Neuron (in vitro differentiated cells): ENCODE measurements around the gene FAM200B.

Experiments
- H2AFZ ChIP-seq: one replicate; pipeline ENCODE4 v1.6.1; 2013; ENCODE audit warnings: low read depth, mild to moderate bottlenecking, inconsistent platforms, low read length, moderate library complexity
- H3K27me3 ChIP-seq: one replicate; pipeline ENCODE4 v1.6.1; 2013; ENCODE audit warnings: low read length; ENCODE audit not compliant: insufficient read depth
- H3K36me3 ChIP-seq: one replicate; pipeline ENCODE4 v1.6.1; 2013; ENCODE audit warnings: low read length; ENCODE audit not compliant: insufficient read depth
- H3K4me1 ChIP-seq: one replicate; pipeline ENCODE4 v1.6.1; 2013; ENCODE audit warnings: low read length; ENCODE audit not compliant: insufficient read depth
- H3K4me3 ChIP-seq: 2 replicates; pipeline ENCODE4 v1.5.1; 2013; ENCODE audit warnings: mild to moderate bottlenecking, low read length, moderate library complexity
- H3K9me3 ChIP-seq: one replicate; pipeline ENCODE4 v1.6.1; 2013; ENCODE audit warnings: low read length

FAM200B gene

DNA sequence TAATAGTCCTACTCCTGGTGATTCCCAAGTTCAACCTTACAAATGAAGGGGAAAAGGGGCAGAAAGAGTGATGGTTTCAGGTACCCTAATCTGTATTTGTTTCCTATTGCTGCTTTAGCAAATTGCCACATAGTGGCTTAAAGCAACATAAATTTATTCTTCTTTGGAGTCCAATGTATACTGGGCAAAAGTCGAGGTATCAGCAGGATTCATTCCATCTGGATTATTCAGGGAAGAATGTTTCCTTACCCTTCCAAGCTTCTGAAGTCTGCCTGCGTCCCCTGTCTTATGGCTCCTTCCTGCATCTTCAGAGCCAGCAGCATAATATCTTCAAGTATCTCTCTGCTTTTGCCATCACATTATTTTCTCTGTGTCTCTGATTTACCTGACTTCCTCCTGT, 11.0 kb downstream of the FAM200B start:
- Histone ChIP-seq H3K36me3 (peaks cover 10% of the 10 kb centered on the region), H3K4me1 (peaks cover 22% of the 10 kb centered on the region), H3K27me3 (no peaks in the 10 kb centered on the region), H2AFZ (no peak overlapping the region), H3K9me3 (no peaks in the 10 kb centered on the region), H3K4me3 (no peak overlapping the region)

DNA sequence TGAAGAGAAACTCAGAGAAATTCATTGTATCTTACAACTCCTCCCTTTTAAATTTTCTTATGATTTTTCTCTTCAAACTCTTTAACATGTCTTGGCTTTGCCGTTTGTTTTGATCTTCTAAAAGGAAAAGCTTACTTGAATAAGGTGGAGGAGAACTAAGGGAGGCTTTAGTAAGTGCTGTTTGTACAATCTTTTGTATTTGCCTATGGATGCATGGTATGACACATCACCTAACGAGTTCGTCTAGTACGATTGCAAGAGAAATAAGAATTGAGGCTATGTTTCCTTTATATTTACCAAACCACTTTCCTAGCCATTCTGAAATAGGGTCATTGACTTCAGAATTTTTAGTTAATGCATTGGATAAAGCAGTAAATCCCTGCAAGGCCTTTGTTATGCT, 12.8 kb downstream of the FAM200B start:
- H3K9me3 ChIP-seq: no peaks in the 10 kb centered on the region
- peaks cover 18% of the 10 kb centered on the region for H3K4me1 ChIP-seq
- H2AFZ ChIP-seq: no peak overlapping the region
- H3K36me3 ChIP-seq: no peaks in the 10 kb centered on the region
- no peak overlapping the region for H3K4me3 ChIP-seq
- H3K27me3 ChIP-seq: no peaks in the 10 kb centered on the region

DNA sequence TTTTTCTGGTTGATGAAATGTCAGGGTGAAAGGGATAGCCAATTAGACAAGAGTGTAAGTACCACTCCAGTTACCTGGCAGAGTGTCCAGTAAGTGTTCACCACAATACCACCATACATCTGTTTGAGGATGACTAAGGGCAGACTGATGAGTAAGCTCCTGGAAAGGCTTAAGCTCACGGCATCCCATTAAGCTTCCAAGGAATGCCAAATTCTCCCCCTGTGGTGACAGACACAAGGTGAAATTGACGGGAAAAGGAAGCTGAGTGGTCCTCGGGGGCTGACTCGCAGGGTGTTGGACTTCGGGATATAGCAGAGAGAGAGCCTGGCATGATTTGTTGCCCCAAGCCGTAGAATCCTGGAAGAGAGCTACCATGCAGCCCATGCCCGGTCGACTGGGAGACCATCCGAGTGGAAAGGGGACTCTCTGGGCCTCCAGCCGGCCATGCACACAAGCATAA, 13.6 kb downstream of the FAM200B start:
- H3K4me1 ChIP-seq: peaks cover 10% of the 10 kb centered on the region
- H3K36me3 ChIP-seq: no peaks in the 10 kb centered on the region
- H2AFZ ChIP-seq: no peak overlapping the region
- no peaks in the 10 kb centered on the region for H3K9me3 ChIP-seq
- H3K4me3 ChIP-seq: no peak overlapping the region
- no peaks in the 10 kb centered on the region for H3K27me3 ChIP-seq

DNA sequence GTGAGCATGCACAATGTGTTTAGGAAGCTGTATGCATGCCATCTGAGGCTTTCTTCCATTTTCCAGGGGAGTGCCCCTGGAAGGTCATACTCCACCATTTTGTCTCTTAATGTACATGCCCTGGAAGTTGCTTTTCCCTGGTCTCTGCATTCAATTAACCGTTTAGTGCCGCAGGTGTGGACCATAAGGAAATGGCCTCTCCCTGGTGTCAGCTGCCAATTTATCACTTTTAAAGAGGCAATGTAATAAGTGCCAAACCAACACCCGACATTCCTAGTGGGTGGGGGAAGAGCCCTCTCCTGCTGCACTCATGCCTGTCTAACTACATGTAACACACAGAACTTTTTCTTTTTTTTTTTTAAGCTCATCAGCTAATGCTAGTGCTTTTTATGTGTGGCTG, 14.1 kb downstream of the FAM200B start:
- peaks cover 5% of the 10 kb centered on the region for H3K4me1 ChIP-seq

DNA sequence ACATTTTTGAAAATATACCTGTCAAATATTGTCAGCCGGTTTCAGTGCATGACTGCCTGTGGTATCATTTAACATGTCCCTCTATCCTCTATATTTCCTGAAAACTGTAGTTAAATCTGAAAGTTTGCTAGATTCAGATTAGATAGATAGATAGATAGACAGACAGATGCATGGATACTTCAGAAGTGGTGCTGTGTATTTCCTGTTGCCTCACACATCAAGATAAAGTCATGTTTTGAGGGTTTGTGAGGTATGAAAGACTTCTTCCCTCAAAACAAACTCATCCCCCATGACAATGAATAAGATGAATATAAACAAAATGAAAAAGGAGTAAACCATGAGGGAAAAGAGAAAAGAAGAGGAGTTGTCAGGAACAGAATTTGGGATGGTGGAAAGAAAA, 15.2 kb downstream of the FAM200B start:
- H2AFZ ChIP-seq: no peak overlapping the region

More for the DNA sequence above, 14.1 kb downstream of the FAM200B start:
- Histone ChIP-seq H3K36me3 (no peaks in the 10 kb centered on the region), H2AFZ (no peak overlapping the region), H3K4me3 (no peak overlapping the region), H3K9me3 (no peaks in the 10 kb centered on the region), H3K27me3 (no peaks in the 10 kb centered on the region)

DNA sequence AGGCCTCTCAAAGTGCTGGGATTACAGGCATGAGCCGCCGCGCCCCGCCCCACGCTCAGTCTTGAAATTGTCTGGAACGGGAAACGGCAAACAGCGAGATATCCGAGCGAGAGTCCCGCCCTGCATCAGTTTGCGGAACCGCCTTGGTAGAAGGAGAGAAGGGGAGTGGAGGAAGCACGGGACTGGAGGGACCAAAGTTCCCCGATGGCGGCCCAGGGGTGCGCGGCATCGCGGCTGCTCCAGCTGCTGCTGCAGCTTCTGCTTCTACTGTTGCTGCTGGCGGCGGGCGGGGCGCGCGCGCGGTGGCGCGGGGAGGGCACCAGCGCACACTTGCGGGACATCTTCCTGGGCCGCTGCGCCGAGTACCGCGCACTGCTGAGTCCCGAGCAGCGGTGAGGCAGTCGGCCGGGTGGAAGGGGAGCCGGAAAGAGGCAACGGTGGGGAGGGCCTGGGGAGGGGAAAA, 21.3 kb downstream of the FAM200B start, which contains the start of gene BST1:
Gene BST1 (plus strand): TSS at position 125 of the 463 bp plus-strand sequence. CDS start 80 bp downstream, at position 205.
- no peak within 1 kb of the TSS for H2AFZ ChIP-seq
- peaks cover 4% of the 10 kb centered on the region for H3K9me3 ChIP-seq
- H3K27me3 ChIP-seq: no peaks in the 10 kb centered on the region
- H3K4me1 ChIP-seq: peaks cover 24% of the 10 kb centered on the region
- H3K4me3 ChIP-seq: no peak within 1 kb of the TSS
- H3K36me3 ChIP-seq: no peaks in the 10 kb centered on the region

More for the DNA sequence above, 15.2 kb downstream of the FAM200B start:
- Histone ChIP-seq H3K27me3 (no peaks in the 10 kb centered on the region), H3K36me3 (no peaks in the 10 kb centered on the region), H3K4me3 (no peak overlapping the region), H3K4me1 (no peaks in the 10 kb centered on the region), H3K9me3 (no peaks in the 10 kb centered on the region)

DNA sequence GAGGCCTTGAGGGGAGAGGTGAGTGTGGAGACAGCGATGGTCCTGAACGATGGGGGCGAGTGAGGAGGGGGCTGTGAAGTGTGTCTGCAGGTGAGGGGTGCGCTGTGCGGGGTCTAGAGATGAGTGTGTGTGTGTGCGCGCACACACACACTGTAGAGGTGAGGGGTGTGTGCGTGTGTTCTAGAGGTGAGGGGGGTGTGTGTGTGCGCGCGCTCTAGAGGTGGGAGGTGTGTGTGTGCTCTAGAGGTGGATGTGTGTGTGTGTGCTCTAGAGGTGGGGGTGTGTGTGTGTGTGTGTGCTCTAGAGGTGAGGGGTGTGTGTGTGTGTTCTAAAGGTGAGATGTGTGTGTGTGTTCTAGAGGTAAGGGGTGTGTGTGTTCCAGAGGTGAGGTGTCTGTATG, 21.8 kb downstream of the FAM200B start:
- no peaks in the 10 kb centered on the region for H3K27me3 ChIP-seq
- H3K4me1 ChIP-seq: peaks cover 24% of the 10 kb centered on the region
- no peak overlapping the region for H3K4me3 ChIP-seq
- H3K36me3 ChIP-seq: no peaks in the 10 kb centered on the region
- H3K9me3 ChIP-seq: peaks cover 4% of the 10 kb centered on the region
- no peak overlapping the region for H2AFZ ChIP-seq

DNA sequence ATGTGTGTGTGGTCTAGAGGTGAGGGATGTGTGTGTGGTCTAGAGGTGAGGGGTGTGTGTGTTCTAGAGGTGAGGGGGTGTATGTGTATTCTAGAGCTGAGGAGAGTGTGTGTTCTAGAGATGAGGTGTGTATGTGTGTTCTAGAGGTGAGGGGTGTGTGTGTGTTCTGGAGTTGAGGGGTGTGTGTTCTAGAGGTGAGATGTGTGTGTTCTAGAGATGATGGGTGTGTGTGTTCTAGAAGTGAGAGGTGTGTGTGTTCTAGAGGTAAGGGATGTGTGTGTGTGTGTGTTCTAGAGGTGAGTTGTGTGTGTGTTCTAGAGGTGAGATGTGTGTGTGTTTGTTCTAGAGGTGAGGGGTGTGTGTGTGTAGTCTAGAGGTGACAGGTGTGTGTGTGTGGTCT, 22.5 kb downstream of the FAM200B start:
- Histone ChIP-seq H3K4me1 (peaks cover 28% of the 10 kb centered on the region), H3K27me3 (no peaks in the 10 kb centered on the region), H3K36me3 (no peaks in the 10 kb centered on the region), H3K4me3 (no peak overlapping the region), H2AFZ (no peak overlapping the region), H3K9me3 (peaks cover 4% of the 10 kb centered on the region)

DNA sequence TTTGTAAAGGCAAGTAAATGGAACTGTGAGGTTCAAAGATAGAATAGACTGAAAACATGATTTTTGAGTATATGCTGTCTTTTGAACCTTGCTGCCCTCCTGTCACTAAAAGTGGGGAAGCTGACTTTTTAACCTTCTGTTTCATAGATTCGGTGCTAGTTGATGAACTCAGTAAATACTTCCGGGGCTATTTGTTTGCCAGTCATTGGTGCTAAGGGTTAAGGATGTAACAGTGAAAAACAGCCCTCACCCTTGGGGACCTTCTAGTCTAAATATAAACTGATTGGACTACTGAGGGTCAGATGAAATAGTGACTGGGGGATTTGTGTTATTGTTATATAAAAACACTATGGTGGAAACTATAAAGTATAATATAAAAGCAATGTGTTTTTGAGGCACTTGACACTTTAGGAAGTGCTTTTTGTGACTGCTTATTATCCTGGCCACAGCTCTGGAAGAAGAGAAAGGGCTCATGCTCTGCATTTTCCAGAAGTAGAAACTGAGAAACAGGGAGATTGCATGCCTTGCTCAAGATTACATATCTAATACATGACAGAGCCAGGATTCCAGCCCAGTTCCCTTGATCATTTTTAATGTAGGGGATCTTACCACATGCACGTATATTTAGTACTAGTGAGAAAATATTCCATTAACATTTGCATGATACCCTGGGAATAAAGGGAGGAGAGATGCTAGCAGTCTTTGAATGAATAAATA, 25.2 kb downstream of the FAM200B start:
- Histone ChIP-seq H3K9me3 (peaks cover 4% of the 10 kb centered on the region), H3K4me1 (peaks cover 35% of the 10 kb centered on the region), H2AFZ (no peak overlapping the region), H3K4me3 (no peak overlapping the region), H3K36me3 (no peaks in the 10 kb centered on the region), H3K27me3 (no peaks in the 10 kb centered on the region)

DNA sequence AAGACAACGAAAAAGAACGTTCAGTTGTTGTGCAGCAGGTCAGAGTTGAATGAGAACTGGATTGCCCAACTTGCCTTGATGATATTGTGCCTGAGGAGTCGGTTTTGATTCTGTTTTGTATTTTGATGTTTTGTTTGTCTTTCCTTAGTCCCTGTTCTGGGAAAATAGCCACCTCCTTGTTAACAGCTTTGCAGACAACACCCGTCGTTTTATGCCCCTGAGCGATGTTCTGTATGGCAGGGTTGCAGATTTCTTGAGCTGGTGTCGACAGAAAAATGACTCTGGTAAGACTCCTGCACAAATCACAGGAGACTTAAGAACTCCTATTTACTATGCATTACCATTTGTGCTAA, 25.7 kb downstream of the FAM200B start:
- H3K27me3 ChIP-seq: no peaks in the 10 kb centered on the region
- no peaks in the 10 kb centered on the region for H3K36me3 ChIP-seq
- H2AFZ ChIP-seq: no peak overlapping the region
- H3K4me1 ChIP-seq: peaks cover 35% of the 10 kb centered on the region
- peaks cover under 1% of the 10 kb centered on the region for H3K9me3 ChIP-seq
- H3K4me3 ChIP-seq: no peak overlapping the region

DNA sequence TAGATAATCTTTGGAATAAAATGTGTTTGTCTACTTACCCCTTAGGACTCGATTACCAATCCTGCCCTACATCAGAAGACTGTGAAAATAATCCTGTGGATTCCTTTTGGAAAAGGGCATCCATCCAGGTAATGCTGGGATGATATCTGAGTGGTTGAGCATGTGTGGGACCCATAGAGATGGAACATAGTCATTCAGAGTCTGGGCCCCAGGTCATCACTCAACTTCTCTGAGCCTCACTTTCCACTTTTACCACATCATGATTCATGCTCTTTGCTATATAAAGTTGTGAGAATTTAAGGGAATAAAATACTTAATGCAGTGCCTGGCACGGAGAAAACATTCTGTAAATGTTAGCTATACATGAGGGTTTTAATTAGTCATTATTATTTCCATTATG, 30.1 kb downstream of the FAM200B start:
- Histone ChIP-seq H3K4me1 (peaks cover 22% of the 10 kb centered on the region), H3K9me3 (no peaks in the 10 kb centered on the region), H3K36me3 (no peaks in the 10 kb centered on the region), H3K27me3 (no peaks in the 10 kb centered on the region), H3K4me3 (no peak overlapping the region), H2AFZ (no peak overlapping the region)

DNA sequence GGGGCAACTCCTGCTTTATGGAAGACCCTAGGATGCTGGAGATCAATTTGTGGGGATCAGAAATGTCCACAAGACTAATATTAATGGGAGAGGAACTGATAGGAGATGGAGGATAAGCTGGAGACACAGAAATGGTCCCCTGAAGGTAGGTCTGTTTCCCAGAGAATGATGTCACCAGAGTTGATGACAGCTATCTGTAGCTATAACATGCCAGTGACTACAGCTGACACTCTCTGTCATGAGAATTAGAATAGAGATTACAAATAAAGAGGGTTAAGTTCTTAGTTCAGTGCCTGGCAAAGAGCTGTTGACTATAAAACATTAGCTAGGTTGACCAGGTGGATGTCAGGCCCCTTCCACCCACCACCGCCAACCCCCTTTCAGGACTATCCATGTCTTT, 30.6 kb downstream of the FAM200B start:
- peaks cover 18% of the 10 kb centered on the region for H3K4me1 ChIP-seq
- no peaks in the 10 kb centered on the region for H3K27me3 ChIP-seq
- no peaks in the 10 kb centered on the region for H3K9me3 ChIP-seq
- no peak overlapping the region for H2AFZ ChIP-seq
- H3K4me3 ChIP-seq: no peak overlapping the region
- H3K36me3 ChIP-seq: no peaks in the 10 kb centered on the region

DNA sequence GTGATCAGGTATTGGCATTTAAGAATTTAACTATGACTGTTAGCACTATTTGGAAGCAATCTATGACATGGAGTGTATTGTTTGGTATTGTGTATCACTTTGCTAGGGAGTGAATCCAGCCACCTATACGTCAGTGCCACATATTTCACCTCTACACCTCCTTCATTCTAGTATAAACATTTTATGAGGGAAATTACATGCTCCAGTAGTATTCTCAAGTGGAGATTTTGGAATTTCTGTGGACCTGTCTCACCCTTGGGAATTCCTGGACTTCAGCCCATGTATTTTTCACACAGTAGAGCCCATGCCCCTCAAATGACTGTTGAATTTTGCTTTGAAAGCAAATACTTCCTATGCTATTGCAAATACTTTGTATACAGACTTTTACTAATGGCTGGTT, 32.5 kb downstream of the FAM200B start:
- Histone ChIP-seq H3K36me3 (no peaks in the 10 kb centered on the region), H3K4me1 (peaks cover 10% of the 10 kb centered on the region), H3K27me3 (no peaks in the 10 kb centered on the region), H3K4me3 (no peak overlapping the region), H2AFZ (no peak overlapping the region), H3K9me3 (no peaks in the 10 kb centered on the region)
